Omental fat pad (tissue), 4 donors: ENCODE data around the gene SLC2A3. TPM values are rescaled to one million over a fixed set of nuclear protein-coding genes. Genes with fewer than 3 reads are reported as not detected.
"Not testable (repeated sequence)": the region's sequence is repeated elsewhere in the genome, so short reads cannot be mapped to it uniquely, and the experiment has no call there.

Experiments
- ATAC-seq: fragments of 150-250 bp; one replicate; pipeline ENCODE4 v1.9.1; 2016; ENCODE audit warnings: mild to moderate bottlenecking, moderate library complexity; ENCODE audit not compliant: low FRiP score
- DNase-seq: peaks from one replicate; pipeline ENCODE4 v3.0.0-alpha.2; 2019; ENCODE audit warnings: low spot score
- CTCF ChIP-seq, 3 donors: fragments of 450-650 bp; IDR thresholded peaks; one replicate each; pipeline ENCODE4 v1.5.1; 2016 to 2017; ENCODE audit warnings: antibody characterized with exemption in 3 of 3, mild to moderate bottlenecking in 3 of 3, moderate library complexity in 2 of 3
- total RNA-seq, 4 donors: library from RNA; depleted of rRNA; stranded (reverse); fragments of >200 nt; gene quantifications; one replicate each; pipeline ENCODE4 v1.1.0, GENCODE V29; 2016

The SLC2A3 gene
- total RNA-seq, 4 donors from 2014 or later: 72.5 to 156 (median 135) TPM

- no peak for TF ChIP-seq CTCF (IDR thresholded peaks at IDR 0.05)
- no peak for ATAC-seq
- no peak for DNase-seq
These were observed 29.0 kb downstream of the SLC2A3 start for GRCh38 chr12:7907009-7907408.

DNA sequence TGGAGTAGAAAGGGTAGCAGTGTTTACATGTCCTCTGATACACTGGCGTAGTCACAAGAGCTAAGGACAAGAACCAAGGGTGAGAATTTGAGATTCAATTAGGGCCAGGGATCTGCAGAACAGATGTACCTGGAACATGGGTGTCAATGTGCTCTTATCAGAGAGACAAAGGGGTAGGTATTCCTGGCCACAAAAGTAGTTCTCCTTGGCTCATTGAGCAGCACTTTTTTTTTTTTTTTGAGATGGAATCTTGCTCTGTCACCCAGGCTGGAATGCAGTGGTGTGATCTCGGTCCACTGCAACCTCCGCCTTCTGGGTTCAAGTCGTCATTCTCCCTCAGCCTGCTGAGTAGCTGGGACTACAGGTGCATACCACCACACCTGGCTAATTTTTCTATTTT is 29.7 kb downstream of the SLC2A3 start:
- ATAC-seq: not testable (repeated sequence)

GRCh38 chr12:7905600-7906125 is 30.3 kb downstream of the SLC2A3 start:
- DNase-seq, ATAC-seq: not testable (repeated sequence)

More for the DNA sequence above, 29.7 kb downstream of the SLC2A3 start:
- not testable (repeated sequence) for DNase-seq

DNA sequence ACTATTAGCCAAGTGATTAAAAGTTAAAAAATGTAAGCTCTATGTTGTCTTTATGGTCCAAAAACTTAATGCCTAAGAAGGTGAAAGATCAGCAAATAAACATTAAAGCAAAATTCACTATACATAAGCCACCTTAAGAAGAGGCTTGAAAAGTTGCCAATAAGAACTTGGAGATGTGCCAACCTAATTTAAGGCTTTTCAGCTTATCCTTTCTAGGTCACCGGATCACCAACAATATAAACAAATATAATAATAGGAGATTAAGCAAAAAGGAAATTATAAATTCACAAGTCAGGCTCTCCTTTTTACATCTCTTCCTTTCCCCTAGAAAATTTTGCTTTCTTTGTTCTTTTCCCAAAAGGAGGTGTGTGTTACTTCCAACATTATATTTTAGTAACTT is 30.9 kb downstream of the SLC2A3 start:
- ATAC-seq (no peak), DNase-seq (no peak)
- no peak for TF ChIP-seq CTCF (IDR thresholded peaks at IDR 0.05)

GRCh38 chr12:7902416-7902815 is 33.6 kb downstream of the SLC2A3 start:
- not testable (repeated sequence) for ATAC-seq, DNase-seq

GRCh38 chr12:7899755-7900154 is 36.2 kb downstream of the SLC2A3 start:
- TF ChIP-seq CTCF (IDR thresholded peaks at IDR 0.05): no peak
- ATAC-seq (no peak), DNase-seq (no peak)

DNA sequence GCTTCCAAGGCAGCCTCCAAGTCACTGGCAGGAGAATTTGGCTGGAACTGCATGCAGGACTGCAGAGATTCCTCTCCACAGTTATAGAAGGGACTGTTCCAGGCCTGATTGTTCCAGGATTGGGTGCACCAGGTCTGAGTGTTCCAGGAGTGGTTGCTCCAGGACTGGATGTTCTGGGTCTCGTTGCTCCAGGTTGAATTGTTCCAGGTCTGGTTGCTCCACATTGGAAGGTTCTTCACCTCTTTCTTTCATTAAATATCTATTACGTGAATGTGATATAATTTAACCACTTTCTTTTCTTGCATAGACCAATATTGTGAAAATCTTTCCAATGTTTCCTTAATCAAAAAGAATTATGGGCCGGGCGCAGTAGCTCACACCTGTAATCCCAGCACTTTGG is 39.3 kb downstream of the SLC2A3 start:
- not testable (repeated sequence) for DNase-seq

DNA sequence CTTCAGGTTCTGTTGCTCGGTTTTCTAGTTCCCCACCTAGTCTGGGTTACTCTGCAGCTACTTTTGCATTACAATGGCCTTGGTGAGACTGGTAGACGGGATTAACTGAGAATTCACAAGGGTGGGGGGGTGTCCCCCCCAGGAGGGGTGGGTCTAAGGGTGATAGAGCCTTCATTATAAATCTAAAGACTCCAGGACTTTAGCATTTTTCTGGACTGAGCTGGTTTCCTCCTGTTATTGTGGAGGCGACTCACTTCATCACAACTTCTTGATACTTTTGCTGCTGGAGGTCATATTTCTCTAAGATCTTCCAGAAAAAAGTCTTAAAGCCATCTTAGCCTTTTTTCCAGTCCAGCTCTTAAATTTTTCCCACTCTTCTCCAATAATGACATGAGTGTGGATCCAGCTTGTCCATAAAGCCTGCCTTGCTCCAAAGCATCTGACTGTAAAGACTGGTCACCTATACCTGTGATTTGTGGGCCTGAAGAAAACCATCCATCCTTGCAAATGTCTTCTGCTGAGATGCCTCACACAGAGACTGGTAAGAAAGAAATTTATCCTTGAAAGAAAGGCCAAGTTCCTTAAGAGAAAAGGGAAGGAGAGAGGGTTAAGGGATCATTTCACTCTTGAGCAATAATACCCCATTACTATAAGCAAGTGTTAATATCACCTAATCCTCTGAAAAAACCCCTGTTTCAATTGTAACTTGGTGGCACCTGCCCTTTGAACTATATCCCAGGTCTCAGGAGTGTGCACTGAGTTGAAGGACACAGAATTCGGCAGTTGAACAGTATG is 43.6 kb downstream of the SLC2A3 start:
- DNase-seq (no peak), ATAC-seq (no peak)
- no peak for TF ChIP-seq CTCF (IDR thresholded peaks at IDR 0.05)

More for the DNA sequence above, 39.3 kb downstream of the SLC2A3 start:
- not testable (repeated sequence) for ATAC-seq

GRCh38 chr12:7884689-7885088 is 51.3 kb downstream of the SLC2A3 start:
- TF ChIP-seq CTCF (IDR thresholded peaks at IDR 0.05): no peak
- ATAC-seq: no peak
- no peak for DNase-seq

GRCh38 chr12:7881736-7882120 is 54.3 kb downstream of the SLC2A3 start:
- ATAC-seq, DNase-seq: not testable (repeated sequence)

DNA sequence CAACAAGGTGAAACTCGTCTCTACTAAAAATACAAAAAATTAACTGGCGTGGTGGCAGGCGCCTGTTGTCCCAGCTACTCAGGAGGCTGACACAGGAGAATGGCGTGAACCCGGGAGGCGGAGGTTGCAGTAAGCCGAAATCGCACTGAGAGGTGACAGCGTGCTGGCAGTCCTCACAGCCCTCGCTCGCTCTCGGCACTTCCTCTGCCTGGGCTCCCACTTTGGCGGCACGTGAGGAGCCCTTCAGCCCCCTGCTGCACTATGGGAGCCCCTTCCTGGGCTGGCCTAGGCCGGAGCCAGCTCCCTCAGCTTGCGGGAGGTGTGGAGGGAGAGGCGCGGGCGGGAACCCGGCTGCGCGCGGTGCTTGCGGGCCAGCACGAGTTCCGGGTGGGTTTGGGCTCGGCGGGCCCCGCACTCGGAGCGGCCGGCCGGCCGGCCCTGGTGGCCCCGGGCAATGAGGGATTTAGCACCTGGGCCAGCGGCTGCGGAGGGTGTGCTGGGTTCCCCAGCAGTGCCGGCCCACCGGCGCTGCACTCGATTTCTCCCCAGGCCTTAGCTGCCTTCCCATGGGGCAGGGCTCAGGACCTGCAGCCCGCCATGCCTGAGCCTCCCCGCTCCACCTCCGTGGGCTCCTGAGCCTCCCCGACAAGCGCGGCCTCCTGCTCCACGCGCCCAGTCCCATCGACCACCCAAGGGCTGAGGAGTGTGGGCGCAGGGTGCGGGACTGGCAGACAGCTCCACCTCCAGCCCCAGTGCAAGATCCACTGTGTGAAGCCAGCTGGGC is 54.8 kb downstream of the SLC2A3 start:
- ATAC-seq, DNase-seq: not testable (repeated sequence)
